OCI-M2 (cell line): ENCODE results near the gene ITPR1.

Source experiments
- DNase-seq: peaks from one replicate; lab custom pipeline; 2025; ENCODE audit not compliant: unreplicated experiment; lab: John Stamatoyannopoulos, UW

Gene ITPR1

GRCh38 chr3:4529876-4530588 lies 36.9 kb downstream of the ITPR1 start:
- no peak for DNase-seq

GRCh38 chr3:4531478-4532025 lies 38.4 kb downstream of the ITPR1 start:
- no peak for DNase-seq

- DNase-seq: no peak
Measured at GRCh38 chr3:4532535-4533112, 39.5 kb downstream of the ITPR1 start.

- DNase-seq: peak; percentile 46
Measured at GRCh38 chr3:4533489-4534443, 40.6 kb downstream of the ITPR1 start.

GRCh38 chr3:4534906-4535305 lies 41.8 kb downstream of the ITPR1 start:
- DNase-seq: no peak

- DNase-seq: no peak
Measured at GRCh38 chr3:4536260-4536659, 43.1 kb downstream of the ITPR1 start.

GRCh38 chr3:4540267-4540666 lies 47.1 kb downstream of the ITPR1 start:
- DNase-seq: no peak

- no peak for DNase-seq
Measured at GRCh38 chr3:4543110-4543509, 50.0 kb downstream of the ITPR1 start.

- DNase-seq: no peak
Measured at GRCh38 chr3:4546346-4547178, 53.4 kb downstream of the ITPR1 start.

GRCh38 chr3:4547799-4548198 lies 54.7 kb downstream of the ITPR1 start:
- DNase-seq: no peak

GRCh38 chr3:4548356-4548755 lies 55.2 kb downstream of the ITPR1 start:
- DNase-seq: no peak

GRCh38 chr3:4548780-4549179 lies 55.6 kb downstream of the ITPR1 start:
- no peak for DNase-seq

GRCh38 chr3:4549896-4550295 lies 56.7 kb downstream of the ITPR1 start:
- no peak for DNase-seq

GRCh38 chr3:4551051-4551711 lies 58.0 kb downstream of the ITPR1 start:
- no peak for DNase-seq

- no peak for DNase-seq
Measured at GRCh38 chr3:4551794-4552442, 58.8 kb downstream of the ITPR1 start.

- no peak for DNase-seq
Measured at GRCh38 chr3:4552811-4553210, 59.7 kb downstream of the ITPR1 start.

- no peak for DNase-seq
Measured at GRCh38 chr3:4561661-4562060, 68.5 kb downstream of the ITPR1 start.

- no peak for DNase-seq
Measured at GRCh38 chr3:4562595-4562994, 69.4 kb downstream of the ITPR1 start.

- no peak for DNase-seq
Measured at GRCh38 chr3:4564270-4564669, 71.1 kb downstream of the ITPR1 start.
